GM12801 (cell line): ENCODE results near the gene ENTHD1.

ENCODE experiments used
- TF ChIP-seq, protein P1 (sequence below): IDR thresholded peaks from one replicate; pipeline ENCODE4 v1.5.1; 2011; ENCODE audit warnings: control low read depth; ENCODE audit not compliant: insufficient read length; ENCODE audit errors: extremely low read depth

The ENTHD1 gene

GRCh38 chr22:39821008-39821407 is 72.6 kb downstream of the ENTHD1 start:
- TF ChIP-seq, protein P1, sequence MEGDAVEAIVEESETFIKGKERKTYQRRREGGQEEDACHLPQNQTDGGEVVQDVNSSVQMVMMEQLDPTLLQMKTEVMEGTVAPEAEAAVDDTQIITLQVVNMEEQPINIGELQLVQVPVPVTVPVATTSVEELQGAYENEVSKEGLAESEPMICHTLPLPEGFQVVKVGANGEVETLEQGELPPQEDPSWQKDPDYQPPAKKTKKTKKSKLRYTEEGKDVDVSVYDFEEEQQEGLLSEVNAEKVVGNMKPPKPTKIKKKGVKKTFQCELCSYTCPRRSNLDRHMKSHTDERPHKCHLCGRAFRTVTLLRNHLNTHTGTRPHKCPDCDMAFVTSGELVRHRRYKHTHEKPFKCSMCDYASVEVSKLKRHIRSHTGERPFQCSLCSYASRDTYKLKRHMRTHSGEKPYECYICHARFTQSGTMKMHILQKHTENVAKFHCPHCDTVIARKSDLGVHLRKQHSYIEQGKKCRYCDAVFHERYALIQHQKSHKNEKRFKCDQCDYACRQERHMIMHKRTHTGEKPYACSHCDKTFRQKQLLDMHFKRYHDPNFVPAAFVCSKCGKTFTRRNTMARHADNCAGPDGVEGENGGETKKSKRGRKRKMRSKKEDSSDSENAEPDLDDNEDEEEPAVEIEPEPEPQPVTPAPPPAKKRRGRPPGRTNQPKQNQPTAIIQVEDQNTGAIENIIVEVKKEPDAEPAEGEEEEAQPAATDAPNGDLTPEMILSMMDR = no peak

GRCh38 chr22:39820256-39820655 is 73.3 kb downstream of the ENTHD1 start:
- TF ChIP-seq, protein P1 = no peak

GRCh38 chr22:39819429-39819828 is 74.1 kb downstream of the ENTHD1 start:
- TF ChIP-seq, protein P1 = no peak

- TF ChIP-seq, protein P1 = no peak
These were observed 75.5 kb downstream of the ENTHD1 start for GRCh38 chr22:39818094-39818493.

DNA sequence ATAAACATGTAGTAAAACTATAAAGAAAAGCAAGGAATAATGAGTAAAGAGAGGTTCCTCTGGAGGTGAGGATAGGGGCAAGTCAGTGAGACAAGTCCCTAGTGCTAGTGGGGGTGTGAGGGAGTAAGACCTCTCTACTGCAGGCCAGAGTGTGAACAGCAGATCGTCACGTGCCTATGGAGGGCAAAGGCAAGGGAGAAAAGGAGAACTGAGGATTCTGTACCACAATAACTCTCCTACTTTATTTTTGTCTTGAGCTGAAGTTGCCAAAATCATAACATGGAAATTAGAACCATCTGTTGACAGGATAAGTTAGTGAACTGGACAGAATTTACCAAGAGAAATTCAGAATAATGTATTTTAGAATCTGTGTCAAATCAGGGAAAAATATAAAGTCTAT is 77.6 kb downstream of the ENTHD1 start:
- TF ChIP-seq, protein P1 = no peak

DNA sequence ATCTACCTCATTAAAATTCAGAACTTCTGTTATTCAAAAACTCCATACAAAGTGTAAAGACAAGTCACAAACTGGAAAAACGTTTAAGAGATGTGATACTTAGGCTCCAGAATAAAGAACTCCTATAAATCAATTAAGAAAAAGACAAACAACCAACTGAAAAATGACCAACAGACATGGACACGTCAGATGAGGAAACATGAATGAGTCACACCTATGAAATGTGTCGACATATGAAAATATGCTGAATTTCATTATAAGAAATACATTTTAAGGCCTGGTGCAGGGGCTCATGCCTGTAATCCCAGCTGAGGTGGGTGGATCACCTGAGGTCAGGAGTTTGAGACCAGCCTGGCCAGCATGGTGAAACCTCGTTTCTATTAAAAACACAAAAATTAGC is 78.7 kb downstream of the ENTHD1 start:
- TF ChIP-seq, protein P1 = no peak

GRCh38 chr22:39809772-39810557 is 83.6 kb downstream of the ENTHD1 start:
- TF ChIP-seq, protein P1 = no peak
